Measurements from ENCODE around the gene ANKRD40. TPM values are rescaled to one million over a fixed set of nuclear protein-coding genes. Genes with fewer than 3 reads are reported as not detected.

ANKRD40 gene
- polyA plus RNA-seq, 10 donors: 32.0 to 49.2 (median 44.0) TPM

- DNase-seq: no peak
Measured at GRCh38 chr17:50653738-50654137, 54.0 kb downstream of the ANKRD40 start.

GRCh38 chr17:50651661-50652060 is 56.1 kb downstream of the ANKRD40 start:
- DNase-seq: no peak

GRCh38 chr17:50649042-50649908 is 58.4 kb downstream of the ANKRD40 start:
- no peak for DNase-seq

- no peak for DNase-seq
Measured at GRCh38 chr17:50647187-50647586, 60.5 kb downstream of the ANKRD40 start.

- no peak for DNase-seq
Measured at GRCh38 chr17:50645748-50646682, 61.7 kb downstream of the ANKRD40 start.

Other genes starting within 250 kb of the ANKRD40 start
- 1 to 10 TPM; 2.1 to 9.2 (median 5.1) TPM for gene CHAD, start 239.0 kb downstream of the ANKRD40 start, polyA plus RNA-seq (ENCODE audit: insufficient read length in 10 of 10)
- 10 to 100 TPM; 28.9 to 41.9 (median 32.7) TPM for gene RSAD1, start 229.1 kb downstream of the ANKRD40 start, polyA plus RNA-seq (ENCODE audit: insufficient read length in 10 of 10)
- gene MYCBPAP, start 199.5 kb downstream of the ANKRD40 start, polyA plus RNA-seq (ENCODE audit: insufficient read length in 10 of 10): 1 to 10 TPM in 5 of 10 donors, under 1 TPM in 5; 0.44 to 1.2 (median 0.97) TPM
- 1 to 10 TPM in 6 of 10 donors, under 1 TPM in 4; 0.81 to 3.5 (median 1.3) TPM for gene EPN3, start 175.2 kb downstream of the ANKRD40 start, polyA plus RNA-seq (ENCODE audit: insufficient read length in 10 of 10)
- gene SPATA20, start 160.7 kb downstream of the ANKRD40 start, polyA plus RNA-seq (ENCODE audit: insufficient read length in 10 of 10): 10 to 100 TPM; 19.6 to 35.7 (median 27.1) TPM
- 10 to 100 TPM in 2 of 10 donors, 1 to 10 TPM in 8; 6.4 to 15.2 (median 7.7) TPM for gene CACNA1G, start 147.2 kb downstream of the ANKRD40 start, polyA plus RNA-seq (ENCODE audit: insufficient read length in 10 of 10)
- gene ABCC3, start 73.0 kb downstream of the ANKRD40 start, polyA plus RNA-seq (ENCODE audit: insufficient read length in 10 of 10): 1 to 10 TPM in 1 of 10 donors, under 1 TPM in 9; 0.12 to 1.7 (median 0.67) TPM
- 100 to 1,000 TPM; 189 to 453 (median 294) TPM for gene LUC7L3, start 11.7 kb upstream of the ANKRD40 start, polyA plus RNA-seq (ENCODE audit: insufficient read length in 10 of 10)
- gene ANKRD40CL, start 59.6 kb upstream of the ANKRD40 start, polyA plus RNA-seq (ENCODE audit: insufficient read length in 10 of 10): under 1 TPM in 5 of 10 donors, not detected in 5; 0.18 to 0.36 (median 0.25) TPM
- gene WFIKKN2, start 127.7 kb upstream of the ANKRD40 start, polyA plus RNA-seq (ENCODE audit: insufficient read length in 10 of 10): 1 to 10 TPM in 8 of 10 donors, under 1 TPM in 2; 0.70 to 2.8 (median 1.7) TPM
- 10 to 100 TPM; 42.7 to 80.0 (median 64.0) TPM for gene TOB1, start 158.4 kb upstream of the ANKRD40 start, polyA plus RNA-seq (ENCODE audit: insufficient read length in 10 of 10)

Measured in muscle of back (tissue), 11 donors.